T-cell (primary cell): ENCODE data around the gene COG2. TPM values are rescaled to one million over a fixed set of nuclear protein-coding genes. Genes with fewer than 3 reads are reported as not detected.

Experiments
- ATAC-seq, 4 experiments: fragments of 200-7000 bp in 3 of 4; fragments of 150-1000 bp in 1 of 4; cut with Tn5 transposase; replicated peaks in 1 of 4; 1 replicate in 3 of 4; 2 replicates in 1 of 4; pipeline ENCODE4 v1.10.0; 2021; ENCODE audit warnings: moderate library complexity in 3 of 4, mild to moderate bottlenecking in 2 of 4, moderate number of reproducible peaks in 1 of 4
- CTCF ChIA-PET, 2 donors: fragments of 300-600 bp; sonication (Branson Sonifier 250); formaldehyde crosslinking; loops; one replicate each; lab custom pipeline; 2022; ENCODE audit warnings: antibody characterized with exemption in 2 of 2; lab: Charles Lee
- POLR2A ChIA-PET, 2 donors: fragments of 300-600 bp; sonication (Branson Sonifier 250); formaldehyde crosslinking; loops; one replicate each; lab custom pipeline; 2022; ENCODE audit warnings: antibody characterized with exemption in 2 of 2; lab: Charles Lee
- DNase-seq, 35 experiments: peaks; one replicate each; pipeline versions ENCODE4 v3.0.0 to v3.0.0-alpha.2; 2013 to 2023
- H3K27ac ChIP-seq: one replicate; pipeline ENCODE4 v1.5.1; 2013; ENCODE audit warnings: low read length
- H3K27me3 ChIP-seq, 2 experiments: replicated peaks in 1 of 2; 1 replicate in 1 of 2; 2 replicates in 1 of 2; pipeline versions ENCODE4 v1.6.1 to v1.7.0; 2013; ENCODE audit warnings: low read length in 1 of 2, mixed read lengths in 1 of 2; ENCODE audit not compliant: control insufficient read depth in 2 of 2, insufficient read depth in 2 of 2; ENCODE audit errors: extremely low read depth in 1 of 2
- H3K36me3 ChIP-seq, 2 donors: 1 replicate in 1 of 2; 2 replicates in 1 of 2; pipeline versions ENCODE4 v1.6.1 to v1.7.0; 2013; ENCODE audit warnings: low read length in 1 of 2; ENCODE audit not compliant: control insufficient read depth in 2 of 2, insufficient read depth in 1 of 2; ENCODE audit errors: extremely low read depth in 1 of 2
- H3K4me1 ChIP-seq, 2 experiments: 1 replicate in 1 of 2; 2 replicates in 1 of 2; pipeline versions ENCODE4 v1.6.1 to v1.7.0; 2013; ENCODE audit warnings: low read length in 2 of 2, mixed read lengths in 1 of 2; ENCODE audit not compliant: insufficient read depth in 2 of 2, control insufficient read depth in 1 of 2; ENCODE audit errors: extremely low read depth in 1 of 2
- H3K4me3 ChIP-seq, 2 donors: 1 replicate in 1 of 2; 2 replicates in 1 of 2; pipeline versions ENCODE4 v1.5.1 to v1.7.0; 2013; ENCODE audit warnings: mild to moderate bottlenecking in 2 of 2, low read length in 1 of 2, moderate library complexity in 1 of 2; ENCODE audit not compliant: control insufficient read depth in 1 of 2; ENCODE audit errors: extremely low read depth in 1 of 2
- H3K9me3 ChIP-seq: 2 replicates; pipeline ENCODE4 v1.7.0; 2013
- H3K27ac Mint-ChIP-seq, 2 donors: one replicate each; pipeline ENCODE4 v1.8.0; 2020 to 2021; ENCODE audit warnings: mild to moderate bottlenecking in 2 of 2, mixed read lengths in 2 of 2
- H3K27me3 Mint-ChIP-seq, 2 donors: one replicate each; pipeline ENCODE4 v1.8.0; 2021 to 2022; ENCODE audit warnings: mixed read lengths in 2 of 2
- H3K36me3 Mint-ChIP-seq: one replicate; pipeline ENCODE4 v1.8.0; 2021; ENCODE audit warnings: mixed read lengths
- H3K4me1 Mint-ChIP-seq, 3 donors: one replicate each; pipeline ENCODE4 v1.8.0; 2020 to 2022; ENCODE audit warnings: mixed read lengths in 3 of 3, mild to moderate bottlenecking in 1 of 3
- H3K4me3 Mint-ChIP-seq, 3 donors: one replicate each; pipeline ENCODE4 v1.8.0; 2020 to 2022; ENCODE audit warnings: mild to moderate bottlenecking in 3 of 3, mixed read lengths in 3 of 3, moderate library complexity in 3 of 3
- H3K9me3 Mint-ChIP-seq, 3 donors: one replicate each; pipeline ENCODE4 v1.8.0; 2020 to 2022; ENCODE audit warnings: mixed read lengths in 3 of 3
- WGBS: methylation state at CpG from one replicate; pipeline ENCODE4 v1.1.5; 2013; ENCODE audit warnings: missing lambda C conversion rate; ENCODE audit not compliant: insufficient coverage; 5-methylcytosine and 5-hydroxymethylcytosine counted together
- total RNA-seq, 35 experiments: library from RNA in 6 of 35; stranded (reverse) in 6 of 35; fragments of 120-200 nt in 1 of 35; gene quantifications; one replicate each; pipeline versions ENCODE4 v1.2.1 to v1.2.4 and lab custom pipeline; 2013 to 2026

COG2 gene
- total RNA-seq, 5 donors from 2014 or later (not counting 1 experiment from before 2014, with no cell fraction given) = 30.5 to 38.6 (median 37.1) TPM

DNA sequence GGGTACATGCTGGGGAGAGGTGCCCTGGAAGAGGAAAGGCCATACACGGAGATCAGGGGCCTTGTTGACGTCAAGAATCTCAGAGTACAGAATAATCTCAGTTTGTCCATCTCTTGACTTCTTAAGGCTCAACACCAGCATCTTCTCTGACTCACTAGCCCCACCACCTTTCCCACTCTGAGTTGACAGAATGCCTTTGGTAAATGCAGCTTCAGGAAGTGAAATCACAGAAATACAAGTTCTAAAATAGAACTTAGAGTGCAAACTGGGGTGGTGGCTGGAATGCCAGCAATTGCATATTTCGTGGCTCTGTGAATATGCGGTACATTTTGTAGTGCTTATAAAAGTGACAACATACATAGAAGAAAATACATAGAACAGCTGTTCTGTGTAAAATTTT, 1.6 kb downstream of the COG2 start:
- Histone ChIP-seq H3K27ac (no peak overlapping the region), H3K4me1 (peaks cover 18 to 30% of the 10 kb centered on the region in 2 experiments), H3K27me3 (peaks cover 0 to 8% of the 10 kb centered on the region in 2 experiments), H3K36me3 (peaks cover 0 to 15% of the 10 kb centered on the region in 2 donors), H3K4me3 (no peak overlapping the region), H3K9me3 (no peaks in the 10 kb centered on the region)
- ChIA-PET POLR2A (no interaction called here), CTCF (interaction anchor here (0.5 to 1.1 kb wide), 3 partner anchors 11 to 1981 kb away, joined by 3 to 9 read pairs (median 3); no protein-coding TSS in a partner anchor)
- Mint-ChIP-seq H3K27ac (no peak overlapping the region), H3K27me3 (peaks cover 4 to 8% of the 10 kb centered on the region in 2 donors), H3K9me3 (no peaks in the 10 kb centered on the region), H3K4me1 (peaks cover 64 to 72% (median 66%) of the 10 kb centered on the region in 3 donors), H3K36me3 (peaks cover 15% of the 10 kb centered on the region), H3K4me3 (peak overlapping the region; percentile 97 to 99 (median 98))
- ATAC-seq (no peak), DNase-seq (no peak)
- no CpG with 5 or more reads among the region's 4 CpGs for WGBS

DNA sequence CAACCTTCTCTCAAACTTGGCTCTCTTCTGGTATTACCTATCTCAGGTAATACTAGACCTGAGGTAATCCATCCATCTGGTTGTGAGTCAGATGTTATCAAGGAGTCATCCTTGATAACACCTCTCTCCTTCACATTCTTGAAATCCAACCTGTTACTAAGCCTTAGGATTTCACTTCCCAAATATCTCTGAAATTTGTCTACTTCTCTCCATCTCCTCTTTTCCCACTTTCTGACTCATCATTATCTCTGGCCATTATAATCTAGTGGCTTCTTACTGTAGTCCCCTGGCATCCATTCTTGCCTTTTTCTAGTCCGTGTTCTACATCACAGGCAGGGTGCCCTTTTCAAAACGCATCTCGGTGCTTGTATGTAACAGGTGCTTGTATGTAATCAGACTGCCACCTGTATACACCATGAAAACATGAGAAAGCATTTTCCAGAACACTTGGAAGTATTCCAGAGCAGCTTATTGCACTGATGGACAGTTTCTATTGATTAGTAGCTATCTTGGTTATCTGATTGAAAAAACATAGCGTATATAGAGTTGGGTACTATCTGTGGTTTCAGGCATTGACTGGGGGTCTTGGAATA, 4.5 kb downstream of the COG2 start:
- H3K9me3 ChIP-seq = peaks cover 3% of the 10 kb centered on the region
- H3K27ac ChIP-seq = no peak overlapping the region
- CTCF ChIA-PET = no interaction called here
- Mint-ChIP-seq H3K9me3 (no peaks in the 10 kb centered on the region), H3K4me3 (peak overlapping the region in 1 of 3 donors; percentile 32), H3K36me3 (peaks cover 30% of the 10 kb centered on the region), H3K27ac (no peak overlapping the region), H3K27me3 (no peaks in the 10 kb centered on the region), H3K4me1 (peaks cover 81 to 84% (median 82%) of the 10 kb centered on the region in 3 donors)
- H3K27me3 ChIP-seq = peaks cover 0 to 3% of the 10 kb centered on the region in 2 experiments
- peaks cover 18 to 27% of the 10 kb centered on the region in 2 experiments for H3K4me1 ChIP-seq
- ATAC-seq (no peak), DNase-seq (no peak)
- peaks cover 0 to 15% of the 10 kb centered on the region in 2 donors for H3K36me3 ChIP-seq
- POLR2A ChIA-PET = no interaction called here
- no peak overlapping the region for H3K4me3 ChIP-seq
- 100% methylated on average over 1 of the region's 4 CpGs for WGBS

DNA sequence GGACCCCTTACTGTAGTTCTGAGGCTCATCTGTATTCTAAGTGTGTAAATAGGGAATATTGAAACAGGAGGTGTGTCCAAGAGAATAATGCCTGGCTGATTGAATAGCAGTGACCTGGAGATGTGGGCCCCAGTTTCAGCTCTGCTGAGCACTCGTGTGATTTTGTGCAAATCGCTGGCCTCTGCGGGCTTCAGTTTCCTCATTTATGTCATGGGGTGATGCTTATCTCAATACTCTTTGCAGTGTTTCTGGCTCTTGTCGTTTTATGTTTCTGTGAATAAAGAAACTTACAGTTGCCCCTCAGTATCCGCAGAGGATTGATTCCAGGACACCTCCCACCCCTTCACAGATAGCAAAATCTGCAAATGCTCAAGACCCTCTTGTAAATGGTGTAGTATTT, 5.0 kb downstream of the COG2 start:
- H3K27ac ChIP-seq = no peak overlapping the region
- peaks cover 35% of the 10 kb centered on the region for H3K36me3 Mint-ChIP-seq
- H3K4me3 ChIP-seq = no peak overlapping the region
- H3K4me1 Mint-ChIP-seq = peaks cover 81 to 84% (median 83%) of the 10 kb centered on the region in 3 donors
- DNase-seq (no peak), ATAC-seq (no peak)
- no peak overlapping the region for H3K4me3 Mint-ChIP-seq
- H3K9me3 Mint-ChIP-seq = no peaks in the 10 kb centered on the region
- no peak overlapping the region for H3K27ac Mint-ChIP-seq
- H3K9me3 ChIP-seq = peaks cover 4% of the 10 kb centered on the region
- no peaks in the 10 kb centered on the region for H3K27me3 ChIP-seq
- H3K36me3 ChIP-seq = peaks cover 0 to 15% of the 10 kb centered on the region in 2 donors
- POLR2A ChIA-PET = no interaction called here
- CTCF ChIA-PET = no interaction called here
- WGBS = 33% methylated on average over 1 of the region's 5 CpGs
- H3K4me1 ChIP-seq = peaks cover 18 to 23% of the 10 kb centered on the region in 2 experiments
- H3K27me3 Mint-ChIP-seq = no peaks in the 10 kb centered on the region

DNA sequence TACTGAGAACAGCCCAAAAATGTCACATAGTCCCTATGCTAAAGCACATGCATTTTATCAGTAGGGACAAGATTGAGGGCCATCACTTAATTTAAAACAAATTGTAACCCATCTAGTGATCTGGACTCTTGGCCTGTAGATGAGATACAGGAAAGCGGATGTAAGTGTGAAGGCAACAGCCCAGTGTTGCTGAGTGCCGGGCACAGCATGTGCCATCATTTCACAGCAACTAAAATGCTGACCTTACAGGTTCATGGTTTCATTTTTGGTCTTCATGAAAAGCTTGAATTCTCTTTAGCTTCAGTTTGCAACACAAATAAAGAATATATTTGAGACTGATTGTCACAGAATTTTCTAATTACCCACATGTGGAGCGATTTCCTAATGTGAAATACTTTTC, 5.8 kb downstream of the COG2 start:
- H3K4me1 Mint-ChIP-seq = peaks cover 76 to 87% (median 82%) of the 10 kb centered on the region in 3 donors
- Histone ChIP-seq H3K4me3 (no peak overlapping the region), H3K4me1 (peaks cover 16 to 17% of the 10 kb centered on the region in 2 experiments), H3K9me3 (peaks cover 4% of the 10 kb centered on the region), H3K36me3 (peaks cover 0 to 15% of the 10 kb centered on the region in 2 donors), H3K27ac (no peak overlapping the region), H3K27me3 (no peaks in the 10 kb centered on the region)
- H3K4me3 Mint-ChIP-seq = no peak overlapping the region
- no peaks in the 10 kb centered on the region for H3K9me3 Mint-ChIP-seq
- no peak overlapping the region for H3K27ac Mint-ChIP-seq
- ChIA-PET CTCF (no interaction called here), POLR2A (no interaction called here)
- no peak for ATAC-seq
- no peaks in the 10 kb centered on the region for H3K27me3 Mint-ChIP-seq
- H3K36me3 Mint-ChIP-seq = peaks cover 43% of the 10 kb centered on the region
- no peak for DNase-seq
- WGBS = no CpG with 5 or more reads among the region's 3 CpGs

DNA sequence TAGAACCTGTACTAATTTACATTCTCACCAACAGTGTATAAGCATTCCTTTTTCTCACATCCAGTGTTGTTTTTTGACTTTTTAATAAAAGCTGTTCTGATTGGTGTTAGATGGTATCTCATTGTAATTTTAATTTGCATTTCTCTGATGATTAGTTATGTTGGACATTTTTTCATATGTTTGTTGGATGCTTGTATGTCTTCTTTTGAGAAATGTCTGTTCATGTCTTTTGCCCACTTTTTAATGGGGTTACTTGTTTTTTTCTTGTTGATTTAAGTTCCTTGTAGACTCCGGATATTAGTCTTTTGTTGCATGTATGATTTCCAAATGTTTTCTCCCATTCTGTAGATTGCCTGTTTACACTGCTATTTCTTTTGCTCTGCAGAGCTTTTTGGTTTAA, 8.0 kb downstream of the COG2 start:
- Histone ChIP-seq H3K4me1 (peaks cover 2 to 3% of the 10 kb centered on the region in 2 experiments), H3K27ac (no peak overlapping the region), H3K9me3 (peaks cover 4% of the 10 kb centered on the region), H3K4me3 (no peak overlapping the region), H3K36me3 (peaks cover 0 to 13% of the 10 kb centered on the region in 2 donors), H3K27me3 (no peaks in the 10 kb centered on the region)
- Mint-ChIP-seq H3K9me3 (no peaks in the 10 kb centered on the region), H3K27ac (no peak overlapping the region), H3K4me1 (peaks cover 76 to 86% (median 81%) of the 10 kb centered on the region in 3 donors), H3K36me3 (peaks cover 57% of the 10 kb centered on the region), H3K4me3 (no peak overlapping the region), H3K27me3 (no peaks in the 10 kb centered on the region)
- DNase-seq (no peak), ATAC-seq (no peak)
- POLR2A ChIA-PET = no interaction called here
- CTCF ChIA-PET = no interaction called here
- 100% methylated on average over 1 of the region's 1 CpG for WGBS

DNA sequence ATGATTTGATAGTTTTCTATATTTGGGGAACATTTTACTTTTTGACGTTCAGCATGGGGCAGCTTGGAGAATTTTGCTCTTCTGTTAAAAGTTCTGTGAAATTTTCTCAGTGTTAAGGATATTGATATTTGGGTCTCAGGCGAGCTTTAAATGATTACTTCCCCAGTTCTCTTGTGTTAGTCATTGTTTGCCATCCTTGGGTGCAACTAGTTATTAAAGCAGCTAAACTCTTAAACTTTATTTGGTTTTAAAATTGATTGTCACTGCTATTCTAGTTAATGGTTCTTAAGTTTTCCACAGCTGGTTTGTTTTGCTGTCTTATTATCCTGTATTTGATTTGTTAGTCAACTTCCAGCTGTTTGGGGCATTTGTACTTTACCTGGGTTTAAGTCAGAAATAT, 9.0 kb downstream of the COG2 start:
- H3K4me1 Mint-ChIP-seq = peaks cover 77 to 90% (median 82%) of the 10 kb centered on the region in 3 donors
- peaks cover 4% of the 10 kb centered on the region for H3K9me3 ChIP-seq
- POLR2A ChIA-PET = interaction anchor here in 1 of 2 donors (0.6 kb wide), 1 partner anchor 851 kb away, joined by 3 read pairs; no protein-coding TSS in a partner anchor
- no peak overlapping the region for H3K4me3 Mint-ChIP-seq
- WGBS = no CpG with 5 or more reads among the region's 2 CpGs
- H3K27me3 Mint-ChIP-seq = no peaks in the 10 kb centered on the region
- CTCF ChIA-PET = interaction anchor here in 1 of 2 donors (1.0 to 1.6 kb wide), 2 partner anchors 8 to 17 kb away, joined by 3 to 4 read pairs; no protein-coding TSS in a partner anchor
- ATAC-seq (no peak), DNase-seq (no peak)
- peaks cover 0 to 8% of the 10 kb centered on the region in 2 donors for H3K36me3 ChIP-seq
- H3K27ac ChIP-seq = no peak overlapping the region
- H3K4me3 ChIP-seq = no peak overlapping the region
- H3K9me3 Mint-ChIP-seq = no peaks in the 10 kb centered on the region
- H3K36me3 Mint-ChIP-seq = peaks cover 53% of the 10 kb centered on the region
- no peaks in the 10 kb centered on the region for H3K27me3 ChIP-seq
- no peak overlapping the region for H3K27ac Mint-ChIP-seq
- peaks cover 0 to 2% of the 10 kb centered on the region in 2 experiments for H3K4me1 ChIP-seq
